ENCODE data around the gene ATRIP. TPM values are rescaled to one million over a fixed set of nuclear protein-coding genes. Genes with fewer than 3 reads are reported as not detected.

The ATRIP gene
- total RNA-seq, 1 donor from 2014 or later, result 8.3 TPM

DNA sequence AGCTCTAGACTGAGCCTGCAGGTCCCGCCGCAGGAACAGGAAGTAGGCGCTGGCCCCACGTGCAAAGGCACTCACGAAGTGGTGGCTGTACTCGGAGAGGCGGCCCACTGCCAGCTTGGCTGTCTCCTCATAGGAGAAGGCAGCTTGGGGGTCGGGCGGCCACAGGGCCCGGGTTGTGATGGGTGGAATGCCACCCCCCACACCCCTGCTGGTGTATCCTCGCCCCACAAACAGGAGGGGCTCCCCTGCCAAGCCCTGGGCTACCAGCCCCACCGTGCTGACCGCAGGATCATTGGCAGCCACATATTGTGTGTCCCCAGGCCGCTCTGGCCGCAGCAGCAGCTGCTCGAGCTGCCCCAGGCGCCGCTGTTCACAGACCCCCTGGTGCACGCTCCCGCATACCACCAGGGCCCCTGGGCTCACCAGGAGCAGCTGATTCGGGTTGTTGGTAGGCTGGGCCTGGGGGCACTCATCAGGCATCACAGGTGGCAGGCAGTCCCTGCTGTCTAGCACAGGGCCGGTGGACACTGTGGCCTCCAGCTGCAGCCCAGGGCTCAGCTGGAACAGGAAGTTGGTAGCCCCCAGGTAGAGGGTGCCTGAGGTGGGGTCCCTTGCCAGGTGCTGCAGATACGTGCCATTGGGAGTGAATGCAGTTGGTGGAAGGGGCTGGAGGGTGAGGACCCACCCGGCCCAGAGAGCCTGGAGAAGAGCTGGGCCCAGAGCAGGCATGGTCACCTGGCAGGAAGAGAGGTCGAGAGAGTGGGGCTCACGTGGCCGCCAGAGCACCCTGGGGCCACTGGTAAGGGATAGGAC lies 22.4 kb upstream of the ATRIP start:
- Mint-ChIP-seq H3K27ac (peak overlapping the region; percentile 50), H3K36me3 (peaks cover 10% of the 10 kb centered on the region), H3K4me3 (no peak overlapping the region), H3K27me3 (ENCODE audit: insufficient read depth, low read depth) (no peaks in the 10 kb centered on the region), H3K9me3 (no peaks in the 10 kb centered on the region), H3K4me1 (peaks cover 31% of the 10 kb centered on the region)
- TF ChIP-seq, protein P1, sequence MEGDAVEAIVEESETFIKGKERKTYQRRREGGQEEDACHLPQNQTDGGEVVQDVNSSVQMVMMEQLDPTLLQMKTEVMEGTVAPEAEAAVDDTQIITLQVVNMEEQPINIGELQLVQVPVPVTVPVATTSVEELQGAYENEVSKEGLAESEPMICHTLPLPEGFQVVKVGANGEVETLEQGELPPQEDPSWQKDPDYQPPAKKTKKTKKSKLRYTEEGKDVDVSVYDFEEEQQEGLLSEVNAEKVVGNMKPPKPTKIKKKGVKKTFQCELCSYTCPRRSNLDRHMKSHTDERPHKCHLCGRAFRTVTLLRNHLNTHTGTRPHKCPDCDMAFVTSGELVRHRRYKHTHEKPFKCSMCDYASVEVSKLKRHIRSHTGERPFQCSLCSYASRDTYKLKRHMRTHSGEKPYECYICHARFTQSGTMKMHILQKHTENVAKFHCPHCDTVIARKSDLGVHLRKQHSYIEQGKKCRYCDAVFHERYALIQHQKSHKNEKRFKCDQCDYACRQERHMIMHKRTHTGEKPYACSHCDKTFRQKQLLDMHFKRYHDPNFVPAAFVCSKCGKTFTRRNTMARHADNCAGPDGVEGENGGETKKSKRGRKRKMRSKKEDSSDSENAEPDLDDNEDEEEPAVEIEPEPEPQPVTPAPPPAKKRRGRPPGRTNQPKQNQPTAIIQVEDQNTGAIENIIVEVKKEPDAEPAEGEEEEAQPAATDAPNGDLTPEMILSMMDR (IDR thresholded peaks at IDR 0.05), result no peak
- no peak for TF ChIP-seq EZH2 (IDR thresholded peaks at IDR 0.05)
- no peak for TF ChIP-seq EZH2phosphoT487 (IDR thresholded peaks at IDR 0.05)
- no peak for DNase-seq (ENCODE audit: low spot score)
- Histone ChIP-seq H4K20me1 (ENCODE audit: low read depth) (peaks cover 88% of the 10 kb centered on the region), H3K4me1 (peaks cover 19% of the 10 kb centered on the region), H3K27me3 (no peaks in the 10 kb centered on the region), H3K36me3 (no peaks in the 10 kb centered on the region), H3K27ac (no peak overlapping the region), H3K9ac (no peak overlapping the region), H3K79me2 (ENCODE audit: low read depth) (peaks cover 77% of the 10 kb centered on the region), H3K9me3 (ENCODE audit: low read depth) (no peaks in the 10 kb centered on the region), H2AFZ (replicated peaks) (no peak overlapping the region), H3K4me3 (no peak overlapping the region), H3K4me2 (no peak overlapping the region), H3F3A (ENCODE audit: low read depth) (no peaks in the 10 kb centered on the region)

DNA sequence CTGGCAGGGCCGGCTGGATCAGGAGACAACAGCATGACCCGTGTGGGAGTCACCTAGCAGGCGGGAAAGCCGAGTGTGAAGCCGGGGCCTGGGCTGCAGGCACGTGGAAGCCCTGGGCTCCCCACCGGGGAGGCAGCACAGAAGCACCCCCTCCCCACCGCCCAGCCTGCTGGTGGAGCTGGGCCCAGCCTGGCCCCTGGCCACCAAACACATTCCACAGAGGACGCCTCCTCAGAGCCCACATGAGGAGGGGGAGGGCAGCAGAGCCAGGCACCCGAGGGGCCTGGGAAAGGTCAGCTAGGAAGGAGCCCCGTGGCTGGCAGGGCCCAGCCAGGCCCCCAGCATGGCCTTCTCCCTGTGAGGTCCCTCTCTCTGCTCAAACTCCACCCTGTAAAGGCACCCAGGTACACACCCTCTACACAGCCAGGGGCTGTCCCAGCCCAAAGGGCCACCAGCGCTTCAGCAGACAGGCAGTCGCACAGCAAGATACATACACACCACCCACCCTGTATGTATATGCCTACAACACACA lies 21.2 kb upstream of the ATRIP start:
- Histone ChIP-seq H3F3A (ENCODE audit: low read depth) (peaks cover 8% of the 10 kb centered on the region), H3K4me2 (no peak overlapping the region), H4K20me1 (ENCODE audit: low read depth) (peaks cover 82% of the 10 kb centered on the region), H3K9ac (no peak overlapping the region), H3K9me3 (ENCODE audit: low read depth) (no peaks in the 10 kb centered on the region), H3K27me3 (no peaks in the 10 kb centered on the region), H3K4me3 (no peak overlapping the region), H3K27ac (no peak overlapping the region), H3K36me3 (no peaks in the 10 kb centered on the region), H3K4me1 (peaks cover 22% of the 10 kb centered on the region), H2AFZ (replicated peaks) (no peak overlapping the region), H3K79me2 (ENCODE audit: low read depth) (peaks cover 89% of the 10 kb centered on the region)
- peak overlapping the region; percentile 9 for H3K4me3 Mint-ChIP-seq
- peaks cover 10% of the 10 kb centered on the region for H3K36me3 Mint-ChIP-seq
- TF ChIP-seq EZH2phosphoT487 (IDR thresholded peaks at IDR 0.05), result no peak
- TF ChIP-seq EZH2 (IDR thresholded peaks at IDR 0.05), result no peak
- TF ChIP-seq, protein P1 (IDR thresholded peaks at IDR 0.05), result no peak
- peaks cover 33% of the 10 kb centered on the region for H3K4me1 Mint-ChIP-seq
- no peaks in the 10 kb centered on the region for H3K9me3 Mint-ChIP-seq
- peak overlapping the region; percentile 51 for H3K27ac Mint-ChIP-seq
- H3K27me3 Mint-ChIP-seq (ENCODE audit: insufficient read depth, low read depth), result no peaks in the 10 kb centered on the region
- DNase-seq (ENCODE audit: low spot score), result no peak

DNA sequence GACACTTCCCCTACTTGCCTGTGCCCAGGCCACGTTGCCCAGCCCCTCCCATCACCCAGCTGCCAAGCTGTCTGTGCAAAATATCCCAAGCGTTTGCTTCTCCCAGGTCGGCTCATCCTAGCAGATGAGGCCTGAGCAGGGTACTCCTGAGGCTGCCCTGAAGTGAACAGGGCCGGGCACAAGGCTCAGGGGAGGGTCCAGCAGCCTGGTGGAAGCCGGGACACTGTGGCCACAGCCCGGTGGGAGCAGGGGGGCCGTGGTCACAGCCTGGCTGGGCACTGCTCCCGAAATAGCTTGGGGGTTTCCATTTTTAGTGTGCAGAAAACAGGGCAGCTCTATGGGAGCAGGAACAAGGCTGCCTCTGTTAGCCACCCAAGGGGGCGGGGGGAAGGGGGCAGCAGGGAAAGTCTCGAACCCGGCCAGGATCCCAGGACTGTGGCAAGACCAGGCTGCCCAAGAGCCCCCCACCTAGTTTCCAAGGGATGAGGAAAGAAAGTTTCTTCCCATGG lies 20.1 kb upstream of the ATRIP start:
- Histone ChIP-seq H3K27me3 (no peaks in the 10 kb centered on the region), H3K27ac (no peak overlapping the region), H3K9me3 (ENCODE audit: low read depth) (no peaks in the 10 kb centered on the region), H3F3A (ENCODE audit: low read depth) (peaks cover 17% of the 10 kb centered on the region), H3K36me3 (no peaks in the 10 kb centered on the region), H3K79me2 (ENCODE audit: low read depth) (peaks cover 92% of the 10 kb centered on the region), H4K20me1 (ENCODE audit: low read depth) (peaks cover 71% of the 10 kb centered on the region), H3K4me3 (no peak overlapping the region), H2AFZ (replicated peaks) (no peak overlapping the region), H3K4me1 (peaks cover 25% of the 10 kb centered on the region), H3K9ac (peak overlapping the region; percentile 32), H3K4me2 (peak overlapping the region; percentile 35)
- Mint-ChIP-seq H3K27ac (no peak overlapping the region), H3K9me3 (no peaks in the 10 kb centered on the region), H3K4me3 (no peak overlapping the region), H3K36me3 (peaks cover 7% of the 10 kb centered on the region), H3K27me3 (ENCODE audit: insufficient read depth, low read depth) (no peaks in the 10 kb centered on the region), H3K4me1 (peaks cover 42% of the 10 kb centered on the region)
- TF ChIP-seq, protein P1 (IDR thresholded peaks at IDR 0.05), result no peak
- TF ChIP-seq EZH2phosphoT487 (IDR thresholded peaks at IDR 0.05) (no peak), EZH2 (IDR thresholded peaks at IDR 0.05) (no peak)
- no peak for DNase-seq (ENCODE audit: low spot score)
